ENCODE results near the gene HSPA4.
A peak's percentile ranks its signal among the peaks of the same experiment; 100 is the strongest.

Gene HSPA4

DNA sequence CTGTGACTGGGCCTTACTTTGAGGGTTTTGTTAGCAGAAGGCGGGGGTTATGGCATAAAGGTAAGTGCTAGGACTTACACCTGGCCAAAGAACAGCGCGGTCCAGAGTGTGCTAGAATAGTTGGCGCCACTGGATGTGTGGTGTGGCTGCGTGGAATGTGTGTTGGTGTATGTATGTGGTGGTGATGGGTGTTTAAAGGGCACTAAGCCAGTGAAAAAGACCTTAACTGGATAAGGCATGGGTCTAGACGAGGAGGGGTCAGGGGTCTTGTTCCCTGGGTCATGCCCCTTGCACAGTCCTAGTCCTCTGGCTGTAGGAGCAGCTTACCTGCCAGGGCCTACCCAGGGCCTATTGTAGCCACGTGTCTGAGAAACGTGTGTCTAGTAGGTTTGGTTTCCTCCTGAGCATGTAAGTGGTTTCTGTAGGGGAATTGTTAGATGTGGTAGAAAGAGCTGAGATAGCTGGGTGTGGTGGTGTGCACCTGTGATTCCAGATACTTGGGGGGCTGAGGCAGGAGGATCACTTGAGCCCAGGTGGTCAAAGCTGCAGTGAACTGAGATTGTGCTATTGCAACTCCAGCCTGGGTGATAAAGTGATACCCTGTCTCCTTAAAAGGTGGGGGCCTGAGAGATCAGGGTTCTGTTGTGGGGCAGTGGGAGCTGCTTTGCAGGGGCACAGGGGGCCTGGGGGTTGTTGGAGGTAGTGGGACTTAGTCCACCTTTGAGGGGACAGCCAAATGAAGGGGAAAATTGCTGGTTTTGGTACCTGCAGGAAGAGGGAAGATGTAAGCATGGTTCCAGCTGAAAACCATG, 55.2 kb downstream of the HSPA4 start:
- no peak for DNase-seq

DNA sequence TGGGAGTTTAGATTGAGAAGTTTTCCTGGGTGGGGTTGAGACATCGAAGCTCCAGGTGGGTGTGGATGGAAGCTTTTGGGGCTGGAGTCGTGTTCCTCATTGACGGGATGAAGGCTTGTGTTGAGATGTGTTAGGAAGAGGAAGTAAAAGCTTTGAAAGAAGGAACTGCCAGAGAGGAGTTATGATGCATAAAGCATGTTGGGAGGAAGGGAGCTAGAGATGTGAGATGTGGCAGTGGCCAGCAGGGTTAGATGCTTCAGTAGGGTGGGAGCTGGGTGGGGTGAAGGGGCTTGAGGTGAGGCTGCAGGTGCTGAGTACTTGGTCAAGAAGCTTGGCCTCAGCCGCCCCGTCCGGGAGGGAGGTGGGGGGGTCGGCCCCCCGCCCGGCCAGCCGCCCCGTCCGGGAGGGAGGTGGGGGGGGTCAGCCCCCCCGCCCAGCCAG, 56.7 kb downstream of the HSPA4 start:
- DNase-seq, result no peak

DNA sequence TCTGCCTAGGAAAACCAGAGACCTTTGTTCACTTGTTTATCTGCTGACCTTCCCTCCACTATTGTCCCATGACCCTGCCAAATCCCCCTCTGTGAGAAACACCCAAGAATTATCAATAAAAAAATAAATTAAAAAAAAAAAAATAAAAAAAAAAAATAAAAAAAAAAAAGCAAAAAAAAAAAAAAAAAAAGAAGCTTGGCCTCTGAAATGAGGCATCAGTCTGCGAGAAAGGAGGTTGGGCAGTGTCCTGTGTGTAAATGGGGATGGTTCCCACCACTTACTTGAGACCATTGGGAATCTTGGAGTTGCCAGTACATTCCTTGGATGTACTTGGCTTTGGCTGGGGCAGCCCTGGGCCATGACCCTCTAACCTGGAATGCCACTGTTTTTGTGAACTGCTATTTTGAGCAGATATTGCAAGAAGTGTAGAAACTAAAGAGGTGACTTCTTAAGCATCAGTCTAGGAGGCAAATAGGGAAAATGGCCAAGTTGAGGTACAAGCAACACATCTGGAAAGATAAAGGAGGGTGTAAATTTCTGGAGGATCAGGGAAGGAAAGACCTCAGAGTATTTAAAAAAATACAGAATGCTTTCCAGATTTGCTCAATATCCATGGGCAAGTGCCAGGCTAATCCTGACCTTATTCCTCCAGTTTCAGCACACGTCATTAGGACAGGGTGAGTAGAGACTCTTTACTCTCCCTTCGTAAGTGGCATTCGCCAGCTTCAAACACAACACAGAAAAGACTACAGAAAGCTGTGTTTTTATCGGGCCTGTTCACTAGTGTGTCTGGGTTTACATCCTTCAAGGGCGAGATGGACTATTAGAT, 58.1 kb downstream of the HSPA4 start:
- no peak for DNase-seq

GRCh38 chr5:133110709-133111108, 58.9 kb downstream of the HSPA4 start:
- no peak for DNase-seq

GRCh38 chr5:133111299-133111698, 59.5 kb downstream of the HSPA4 start:
- peak; percentile 64 for DNase-seq

GRCh38 chr5:133112026-133112660, 60.3 kb downstream of the HSPA4 start:
- no peak for DNase-seq

GRCh38 chr5:133113331-133114061, 61.7 kb downstream of the HSPA4 start:
- DNase-seq, result no peak

- no peak for DNase-seq
Observed at GRCh38 chr5:133114166-133114932, 62.5 kb downstream of the HSPA4 start.

DNA sequence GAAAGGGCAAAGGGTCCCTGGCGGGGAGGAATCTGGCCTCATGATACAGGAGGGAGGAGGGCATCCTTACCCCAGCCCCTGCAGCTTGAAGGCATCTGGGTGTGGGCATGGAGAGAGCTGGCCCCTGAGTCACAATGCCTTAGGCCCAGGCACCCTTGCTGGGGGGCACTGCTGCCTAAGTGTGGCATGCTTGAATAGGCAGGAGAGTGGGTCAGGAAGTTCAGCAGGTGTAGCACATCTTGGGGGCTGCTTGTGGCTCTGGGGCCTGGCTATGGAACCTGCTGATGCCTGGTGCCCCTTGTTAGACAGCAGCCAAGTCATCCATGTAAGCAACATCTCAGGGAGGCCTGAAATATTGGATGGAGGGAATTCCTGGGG, 63.1 kb downstream of the HSPA4 start:
- DNase-seq, result no peak

- DNase-seq, result no peak
Observed at GRCh38 chr5:133116601-133117000, 64.8 kb downstream of the HSPA4 start.

GRCh38 chr5:133117166-133117911, 65.5 kb downstream of the HSPA4 start:
- DNase-seq, result no peak

- DNase-seq, result no peak
Observed at GRCh38 chr5:133117912-133118445, 66.2 kb downstream of the HSPA4 start.

GRCh38 chr5:133118741-133119140, 66.9 kb downstream of the HSPA4 start:
- no peak for DNase-seq

- DNase-seq, result no peak
Observed at GRCh38 chr5:133119233-133119711, 67.5 kb downstream of the HSPA4 start.

DNA sequence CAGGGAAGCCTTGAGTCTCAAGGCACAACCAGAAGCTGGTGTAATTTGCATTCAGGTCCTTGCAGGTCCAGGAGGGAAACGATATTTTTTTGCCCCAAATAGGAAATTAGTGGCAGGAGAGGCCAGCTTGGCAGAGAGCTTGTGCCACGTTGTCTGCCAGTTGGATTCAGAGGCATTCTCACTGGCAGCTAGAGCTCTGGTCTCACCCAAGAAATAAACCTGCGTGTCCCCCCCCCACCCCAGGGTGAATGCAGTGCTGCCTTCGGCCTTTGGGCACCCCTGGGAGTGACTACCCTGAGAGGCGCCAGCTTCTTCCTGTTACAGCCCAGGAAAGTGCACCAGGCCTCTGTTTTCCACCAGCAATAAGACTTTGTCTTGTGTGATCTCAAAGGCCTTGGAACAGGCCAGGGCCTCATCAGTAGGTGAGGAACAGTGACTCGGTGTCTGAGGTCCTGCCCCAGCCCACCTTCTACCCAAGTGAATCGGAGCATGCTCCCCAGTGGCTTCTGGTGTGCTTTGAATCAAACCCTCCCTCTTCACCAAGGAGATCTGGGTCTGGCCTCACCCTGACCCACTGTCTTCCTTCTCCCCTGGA, 68.4 kb downstream of the HSPA4 start:
- no peak for DNase-seq

DNA sequence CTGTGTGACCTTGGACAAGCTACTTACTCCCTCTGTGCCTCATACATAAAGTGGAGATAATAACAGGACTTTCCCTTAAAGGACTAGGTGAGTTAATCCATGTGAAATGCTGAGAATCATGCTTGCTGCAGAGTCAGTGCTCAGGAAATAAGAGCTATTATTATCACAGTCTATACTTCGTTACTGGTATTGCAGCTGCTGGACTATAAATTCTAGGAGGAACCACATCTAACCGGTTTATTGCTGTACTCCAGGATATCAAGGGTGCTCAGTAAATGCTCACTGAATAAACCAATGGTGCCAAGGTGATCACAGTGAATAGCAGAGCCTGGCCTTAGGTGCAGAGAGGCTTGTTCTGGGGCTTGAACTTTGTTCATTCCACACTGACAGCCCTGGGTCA, 69.3 kb downstream of the HSPA4 start:
- peak; percentile 37 for DNase-seq

DNA sequence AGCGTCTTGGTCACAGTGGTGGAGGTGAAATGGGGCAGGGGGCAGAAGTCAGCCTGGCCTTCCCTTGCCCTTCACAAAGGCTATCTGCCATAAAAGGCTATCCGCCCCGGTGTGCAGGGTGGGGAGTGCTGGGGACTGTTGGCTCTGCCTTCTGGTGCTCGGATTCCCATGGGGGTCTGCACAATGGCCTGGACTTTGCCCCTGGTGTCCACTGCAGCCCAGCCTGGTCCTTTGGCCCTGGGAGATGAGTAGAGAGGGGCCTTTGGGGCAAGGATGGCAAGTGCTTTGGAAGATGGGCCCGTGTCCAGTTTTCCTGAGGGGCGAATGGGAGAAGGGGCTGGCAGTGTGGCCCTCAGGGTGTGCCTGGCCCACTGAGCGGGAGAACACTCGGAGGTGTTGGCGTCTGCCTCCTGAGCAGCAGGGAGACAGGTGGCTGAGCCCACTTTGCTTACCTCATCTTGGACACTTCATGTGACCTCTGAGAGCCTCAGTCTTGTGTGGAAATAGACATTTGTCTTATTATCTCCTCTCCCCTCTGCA, 69.9 kb downstream of the HSPA4 start:
- DNase-seq, result no peak

GRCh38 chr5:133122711-133123110, 70.9 kb downstream of the HSPA4 start:
- DNase-seq, result no peak

GRCh38 chr5:133123297-133123696, 71.5 kb downstream of the HSPA4 start:
- DNase-seq, result peak; percentile 40

DNA sequence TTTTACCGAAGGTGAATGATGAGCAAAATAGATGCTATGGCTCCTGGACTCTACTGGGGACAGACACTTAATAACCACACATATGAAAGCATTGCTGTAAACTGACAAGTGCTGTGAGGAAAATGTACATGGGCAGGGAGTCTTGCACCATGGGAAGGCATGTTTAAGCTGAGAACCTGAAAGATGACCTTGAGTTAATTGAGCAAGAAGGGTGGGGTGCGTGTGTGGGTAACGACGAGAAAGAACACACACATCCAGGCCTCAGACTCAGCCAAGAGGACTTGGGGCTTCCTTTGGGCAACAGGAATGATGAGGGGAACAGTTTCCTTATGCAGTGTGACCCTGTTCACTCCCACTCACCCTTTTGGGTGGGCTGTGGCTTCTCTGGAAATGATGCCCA, 73.1 kb downstream of the HSPA4 start:
- no peak for DNase-seq

Data from NCI-H510A treated with DMSO at 0.1 percent for 48 hours (cell line).